ENCODE results near the gene TAF11.

- TF ChIP-seq, protein P1, sequence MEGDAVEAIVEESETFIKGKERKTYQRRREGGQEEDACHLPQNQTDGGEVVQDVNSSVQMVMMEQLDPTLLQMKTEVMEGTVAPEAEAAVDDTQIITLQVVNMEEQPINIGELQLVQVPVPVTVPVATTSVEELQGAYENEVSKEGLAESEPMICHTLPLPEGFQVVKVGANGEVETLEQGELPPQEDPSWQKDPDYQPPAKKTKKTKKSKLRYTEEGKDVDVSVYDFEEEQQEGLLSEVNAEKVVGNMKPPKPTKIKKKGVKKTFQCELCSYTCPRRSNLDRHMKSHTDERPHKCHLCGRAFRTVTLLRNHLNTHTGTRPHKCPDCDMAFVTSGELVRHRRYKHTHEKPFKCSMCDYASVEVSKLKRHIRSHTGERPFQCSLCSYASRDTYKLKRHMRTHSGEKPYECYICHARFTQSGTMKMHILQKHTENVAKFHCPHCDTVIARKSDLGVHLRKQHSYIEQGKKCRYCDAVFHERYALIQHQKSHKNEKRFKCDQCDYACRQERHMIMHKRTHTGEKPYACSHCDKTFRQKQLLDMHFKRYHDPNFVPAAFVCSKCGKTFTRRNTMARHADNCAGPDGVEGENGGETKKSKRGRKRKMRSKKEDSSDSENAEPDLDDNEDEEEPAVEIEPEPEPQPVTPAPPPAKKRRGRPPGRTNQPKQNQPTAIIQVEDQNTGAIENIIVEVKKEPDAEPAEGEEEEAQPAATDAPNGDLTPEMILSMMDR (conservative IDR thresholded peaks at IDR 0.05; ENCODE audit: low read length), result no peak
- TF ChIP-seq EZH2phosphoT487 (IDR thresholded peaks at IDR 0.05; ENCODE audit: borderline replicate concordance), result no peak
Observed at GRCh38 chr6:34924831-34925625, 37.2 kb upstream of the TAF11 start.
